ENCODE measurements around the gene BRAT1.

BRAT1 gene

GRCh38 chr7:2493205-2494164, 61.8 kb downstream of the BRAT1 start:
- Histone ChIP-seq H3K9me3 (ENCODE audit: low read length) (no peaks in the 10 kb centered on the region), H3K27ac (ENCODE audit: low read depth, low read length, poor library complexity, severe bottlenecking) (no peak overlapping the region), H3K4me2 (ENCODE audit: low read length) (no peak overlapping the region), H3K36me3 (ENCODE audit: insufficient read depth, low read length) (no peaks in the 10 kb centered on the region), H2AFZ (ENCODE audit: low read length) (no peak overlapping the region), H3K4me1 (ENCODE audit: insufficient read depth, low read length, severe bottlenecking) (no peaks in the 10 kb centered on the region), H3K9me2 (ENCODE audit: low read depth, low read length) (no peaks in the 10 kb centered on the region), H3K79me2 (ENCODE audit: insufficient read depth, low read length) (no peaks in the 10 kb centered on the region), H3F3A (ENCODE audit: insufficient read depth, low read length) (no peaks in the 10 kb centered on the region), H3K27me3 (ENCODE audit: insufficient read depth, low read length) (peaks cover 6% of the 10 kb centered on the region; the same call in 1 of the 2 replicates), H4K20me1 (ENCODE audit: insufficient read depth, low read length) (no peaks in the 10 kb centered on the region), H3K4me3 (ENCODE audit: low read depth, low read length, poor library complexity, severe bottlenecking) (no peak overlapping the region), H3K9ac (ENCODE audit: low read length) (no peak overlapping the region)
- TF ChIP-seq CTCF (IDR thresholded peaks at IDR 0.05; ENCODE audit: low read length): no peak
- TF ChIP-seq EZH2 (IDR thresholded peaks at IDR 0.05; ENCODE audit: borderline replicate concordance, low read length): no peak

GRCh38 chr7:2492038-2492437, 63.3 kb downstream of the BRAT1 start:
- Histone ChIP-seq H2AFZ (ENCODE audit: low read length) (no peak overlapping the region), H3K79me2 (ENCODE audit: insufficient read depth, low read length) (no peaks in the 10 kb centered on the region), H3K36me3 (ENCODE audit: insufficient read depth, low read length) (no peaks in the 10 kb centered on the region), H3K9me2 (ENCODE audit: low read depth, low read length) (no peaks in the 10 kb centered on the region), H3F3A (ENCODE audit: insufficient read depth, low read length) (no peaks in the 10 kb centered on the region), H3K9ac (ENCODE audit: low read length) (no peak overlapping the region), H3K9me3 (ENCODE audit: low read length) (no peaks in the 10 kb centered on the region), H3K4me2 (ENCODE audit: low read length) (no peak overlapping the region), H3K4me1 (ENCODE audit: insufficient read depth, low read length, severe bottlenecking) (no peaks in the 10 kb centered on the region), H4K20me1 (ENCODE audit: insufficient read depth, low read length) (no peaks in the 10 kb centered on the region), H3K27ac (ENCODE audit: low read depth, low read length, poor library complexity, severe bottlenecking) (no peak overlapping the region), H3K27me3 (ENCODE audit: insufficient read depth, low read length) (no peaks in the 10 kb centered on the region), H3K4me3 (ENCODE audit: low read depth, low read length, poor library complexity, severe bottlenecking) (no peak overlapping the region)
- TF ChIP-seq EZH2 (IDR thresholded peaks at IDR 0.05; ENCODE audit: borderline replicate concordance, low read length) (no peak), CTCF (IDR thresholded peaks at IDR 0.05; ENCODE audit: low read length) (no peak)

GRCh38 chr7:2490181-2490651, 65.1 kb downstream of the BRAT1 start:
- Histone ChIP-seq H3K36me3 (ENCODE audit: insufficient read depth, low read length) (no peaks in the 10 kb centered on the region), H3K79me2 (ENCODE audit: insufficient read depth, low read length) (no peaks in the 10 kb centered on the region), H3K9ac (ENCODE audit: low read length) (no peak overlapping the region), H3F3A (ENCODE audit: insufficient read depth, low read length) (no peaks in the 10 kb centered on the region), H3K4me1 (ENCODE audit: insufficient read depth, low read length, severe bottlenecking) (no peaks in the 10 kb centered on the region), H3K27ac (ENCODE audit: low read depth, low read length, poor library complexity, severe bottlenecking) (no peak overlapping the region), H3K4me2 (ENCODE audit: low read length) (no peak overlapping the region), H4K20me1 (ENCODE audit: insufficient read depth, low read length) (no peaks in the 10 kb centered on the region), H2AFZ (ENCODE audit: low read length) (no peak overlapping the region), H3K27me3 (ENCODE audit: insufficient read depth, low read length) (no peaks in the 10 kb centered on the region), H3K9me2 (ENCODE audit: low read depth, low read length) (no peaks in the 10 kb centered on the region), H3K9me3 (ENCODE audit: low read length) (no peaks in the 10 kb centered on the region), H3K4me3 (ENCODE audit: low read depth, low read length, poor library complexity, severe bottlenecking) (no peak overlapping the region)
- TF ChIP-seq CTCF (IDR thresholded peaks at IDR 0.05; ENCODE audit: low read length) (no peak), EZH2 (IDR thresholded peaks at IDR 0.05; ENCODE audit: borderline replicate concordance, low read length) (no peak)
